Stimulated activated CD4-positive, alpha-beta T cell treated with anti-CD3 and anti-CD28 coated beads, Interleukin-12 subunit alpha, Interleukin-12 subunit beta, amount 100 ng/mL, for 48 hours (primary cell): Measurements from ENCODE around the gene MACO1.
A peak's percentile ranks its signal among the peaks of the same experiment; 100 is the strongest.

Source experiments
- DNase-seq, 3 donors: peaks; one replicate each; pipeline ENCODE4 v3.0.0-alpha.2; 2020; ENCODE audit warnings: low read depth in 2 of 3, low spot score in 1 of 3

MACO1 gene

DNA sequence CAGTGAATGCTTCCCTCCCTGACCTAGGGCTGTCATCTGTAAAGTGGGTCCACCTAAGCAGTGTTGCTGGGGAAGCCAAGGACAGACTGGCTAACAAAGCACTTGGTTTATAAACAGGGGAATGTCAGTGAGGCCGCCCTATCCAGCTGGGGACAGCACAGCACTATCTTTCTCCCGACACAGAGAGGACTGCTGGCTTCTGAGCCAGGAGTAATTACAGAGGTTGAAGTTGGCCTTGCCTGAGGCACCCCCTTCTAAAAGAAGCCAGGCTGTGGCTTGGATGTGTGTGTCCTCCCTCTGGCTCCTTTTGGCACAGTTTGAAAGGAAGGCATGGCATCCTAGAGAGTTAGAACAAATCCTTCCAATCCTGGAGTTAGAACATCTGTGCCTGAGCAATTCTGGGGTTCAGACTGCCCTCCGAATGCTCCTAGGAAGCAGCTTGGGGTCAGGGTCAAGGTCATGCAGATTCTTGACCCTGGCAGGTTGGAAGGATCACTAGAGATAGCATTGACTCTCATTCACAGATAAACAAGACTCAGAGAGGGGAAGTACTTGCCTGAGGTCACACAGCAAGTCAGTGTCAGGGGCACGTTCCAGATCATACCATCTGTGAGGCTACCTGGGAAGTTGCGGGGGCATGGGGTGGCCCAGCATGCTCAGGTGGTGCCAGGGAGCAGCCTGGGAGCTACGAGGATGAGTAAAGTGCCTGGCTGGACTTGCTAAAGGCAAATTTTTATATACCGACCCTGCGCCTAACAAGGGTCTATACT, 111.4 kb downstream of the MACO1 start:
- no peak for DNase-seq

DNA sequence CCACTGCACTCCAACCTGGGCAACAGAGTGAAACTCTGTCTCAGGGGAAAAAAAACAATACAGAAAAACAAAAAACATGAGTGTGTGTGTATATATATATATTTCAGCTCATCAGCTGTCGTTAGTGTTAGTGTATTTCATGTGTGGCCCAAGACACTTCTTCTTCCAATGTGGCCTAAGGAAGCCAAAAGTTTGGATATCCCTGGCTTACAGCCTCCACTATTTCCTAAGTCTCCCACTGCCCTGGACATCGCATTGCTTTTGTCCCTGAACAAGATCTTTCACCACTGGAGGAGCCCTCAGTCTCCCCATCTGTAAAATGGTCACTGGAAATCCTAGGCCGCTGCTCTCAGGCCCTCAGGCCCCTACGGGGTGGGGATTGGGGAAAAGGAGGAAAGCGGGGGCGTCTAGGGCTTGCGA, 112.3 kb downstream of the MACO1 start:
- DNase-seq, result no peak

DNA sequence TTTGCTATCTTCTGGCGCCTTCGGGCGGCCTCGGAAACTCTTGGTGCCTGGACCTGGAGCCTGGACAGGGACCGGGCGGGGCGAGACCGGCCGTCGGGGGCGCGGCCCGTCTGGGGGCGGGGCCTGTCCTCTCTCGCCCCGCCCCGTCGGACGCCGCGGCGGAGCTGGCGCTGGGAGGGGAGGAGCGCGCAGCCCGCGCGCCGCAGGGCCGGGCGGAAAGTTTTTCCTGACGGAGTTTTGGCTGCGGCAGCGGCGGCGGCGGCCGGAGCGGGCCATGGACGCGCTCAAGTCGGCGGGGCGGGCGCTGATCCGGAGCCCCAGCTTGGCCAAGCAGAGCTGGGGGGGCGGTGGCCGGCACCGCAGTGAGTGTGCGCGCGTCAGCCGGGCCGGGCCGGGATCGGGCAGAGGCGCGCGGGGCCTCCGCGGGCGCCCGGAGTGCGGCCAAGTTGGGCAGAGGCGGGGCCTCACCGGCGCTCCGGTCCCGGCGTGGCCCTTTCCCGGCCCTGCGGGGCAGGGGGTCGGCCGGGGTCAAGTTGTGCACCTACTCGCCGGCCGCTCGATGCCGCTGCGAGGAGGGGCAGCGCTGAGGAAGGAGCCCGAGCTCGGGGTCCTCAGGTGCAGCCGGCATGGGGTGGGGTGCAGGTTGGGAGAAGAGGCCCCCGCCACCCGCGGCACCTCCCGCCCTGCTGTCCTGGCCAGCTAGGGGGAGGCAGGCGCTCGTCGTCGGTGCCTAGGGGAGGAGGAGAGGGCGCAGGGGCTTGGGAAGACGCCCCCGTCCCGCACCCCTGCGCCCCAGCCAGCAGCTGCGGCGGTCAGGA, 112.9 kb downstream of the MACO1 start, which contains the start of gene LDLRAP1:
LDLRAP1 (plus strand) TSS at position 182 of the 818 bp plus-strand sequence; CDS start at position 275, 93 bp downstream.
- DNase-seq, result peak; percentile 43 to 59 (median 44)

GRCh38 chr1:25544243-25544764, 113.6 kb downstream of the MACO1 start:
- DNase-seq, result no peak

DNA sequence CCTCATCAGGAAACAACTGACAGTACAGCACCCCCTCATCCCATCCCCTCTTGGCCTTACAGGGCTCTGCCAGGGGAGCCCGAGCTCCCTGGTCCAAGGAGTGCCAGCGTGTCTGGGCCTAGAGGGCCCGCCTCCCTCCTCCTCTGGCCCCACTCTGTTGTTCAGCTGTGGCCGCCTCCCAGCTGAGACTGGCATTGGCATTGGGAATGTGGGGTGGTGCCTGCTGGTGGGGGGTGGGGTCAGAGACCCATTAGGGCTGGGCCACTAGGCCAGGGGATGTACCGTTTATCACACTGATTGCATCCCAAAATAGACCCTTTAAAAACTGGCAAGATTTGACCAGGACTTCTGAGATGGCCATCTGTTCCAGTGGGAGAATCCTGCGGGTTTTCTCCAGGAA, 114.1 kb downstream of the MACO1 start:
- no peak for DNase-seq

DNA sequence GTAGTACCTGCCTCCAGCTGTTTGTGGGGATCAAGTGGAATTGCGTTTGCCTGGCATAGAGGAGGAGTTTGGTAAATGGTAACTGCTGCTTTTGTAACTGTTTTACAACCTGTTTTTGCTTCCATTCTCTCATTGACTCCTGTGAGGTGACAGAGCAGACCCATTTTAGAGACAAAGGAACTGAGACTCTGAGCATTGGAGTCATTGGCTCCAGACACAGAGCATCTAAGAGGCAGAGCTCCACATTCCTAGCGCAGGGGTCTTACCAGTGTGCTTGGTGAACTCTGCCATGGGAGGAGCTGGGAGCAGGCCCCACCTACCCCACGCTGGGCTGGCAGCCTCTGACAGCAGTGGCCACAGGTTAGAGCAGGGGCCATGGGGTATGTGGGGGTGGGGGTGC, 115.1 kb downstream of the MACO1 start:
- no peak for DNase-seq

- DNase-seq, result no peak
Measured at GRCh38 chr1:25546193-25546592, 115.5 kb downstream of the MACO1 start.

DNA sequence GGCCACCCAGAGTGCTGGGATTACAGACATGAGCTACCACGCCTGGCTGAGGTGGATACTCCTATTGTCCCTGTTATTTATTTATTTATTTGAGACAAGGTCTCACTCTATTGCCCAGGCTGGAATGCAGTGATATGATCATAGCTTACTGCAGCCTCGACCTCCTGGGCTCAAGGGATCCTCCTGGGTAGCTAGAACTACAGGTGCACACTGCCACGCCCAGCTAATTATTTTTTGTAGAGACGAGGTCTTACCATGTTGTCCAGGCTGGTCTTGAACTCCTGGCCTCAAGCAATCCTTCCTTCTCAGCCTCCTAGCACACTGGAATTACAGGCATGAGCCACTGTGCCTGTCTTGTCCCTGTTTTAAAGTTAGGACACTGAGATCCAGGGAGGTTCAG, 117.9 kb downstream of the MACO1 start:
- DNase-seq, result no peak

- DNase-seq, result peak; percentile 61 to 87 (median 82)
Measured at GRCh38 chr1:25549273-25550154, 118.8 kb downstream of the MACO1 start.
